Transverse colon (tissue), 4 donors: Measurements from ENCODE around the gene CDON.

Experiments used
- CTCF ChIP-seq, 5 experiments: fragments of 200-600 bp in 3 of 5; fragments of 450-650 bp in 2 of 5; sonication (generic) in 3 of 5; IDR thresholded peaks; 1 replicate in 2 of 5; 2 replicates in 3 of 5; pipeline ENCODE4 v1.5.1; 2016 to 2017; ENCODE audit warnings: antibody characterized with exemption in 5 of 5, inconsistent platforms in 3 of 5, mild to moderate bottlenecking in 2 of 5, moderate library complexity in 1 of 5
- POLR2A ChIP-seq: fragments of 450-650 bp; IDR thresholded peaks from one replicate; pipeline ENCODE4 v1.6.1; 2016; ENCODE audit warnings: antibody characterized with exemption, mild to moderate bottlenecking, moderate library complexity
- POLR2AphosphoS5 ChIP-seq, 3 donors: sonication (generic); formaldehyde crosslinking; IDR thresholded peaks; one replicate each; pipeline ENCODE4 v1.6.1; 2016; ENCODE audit warnings: antibody characterized with exemption in 3 of 3

GRCh38 chr11:125957618-125958332 is 104.9 kb downstream of the CDON start:
- no peak for TF ChIP-seq POLR2A
- TF ChIP-seq CTCF (IDR thresholded peaks at IDR 0.05): no peak
- no peak for TF ChIP-seq POLR2AphosphoS5 (IDR thresholded peaks at IDR 0.05)
